Epithelial cell of esophagus (primary cell): ENCODE data around the gene TRIO.

ENCODE experiments used
- DNase-seq: peaks from one replicate; pipeline ENCODE4 v3.0.0; 2010; ENCODE audit warnings: low read depth
- H3K4me3 ChIP-seq: 2 replicates; pipeline ENCODE4 v1.5.1; 2011; ENCODE audit warnings: mild to moderate bottlenecking, low read length, control low read depth
- CTCF ChIP-seq: IDR thresholded peaks from 2 replicates; pipeline ENCODE4 v1.5.1; 2011; ENCODE audit warnings: low read depth, mild to moderate bottlenecking, low read length, control low read depth, inconsistent platforms; ENCODE audit not compliant: insufficient read depth; ENCODE audit errors: missing control alignments

Gene TRIO

GRCh38 chr5:14265570-14265969 is 122.4 kb downstream of the TRIO start:
- no peak for TF ChIP-seq CTCF
- H3K4me3 ChIP-seq = no peak overlapping the region
- peak; percentile 87 for DNase-seq

- no peak for TF ChIP-seq CTCF
- no peak for DNase-seq
- H3K4me3 ChIP-seq = no peak overlapping the region
Observed at GRCh38 chr5:14266171-14266570, 123.0 kb downstream of the TRIO start.

GRCh38 chr5:14266686-14267085 is 123.5 kb downstream of the TRIO start:
- TF ChIP-seq CTCF = no peak
- H3K4me3 ChIP-seq = no peak overlapping the region
- DNase-seq = no peak

GRCh38 chr5:14267166-14267838 is 124.2 kb downstream of the TRIO start:
- no peak for TF ChIP-seq CTCF
- no peak overlapping the region for H3K4me3 ChIP-seq
- DNase-seq = no peak

GRCh38 chr5:14267991-14268708 is 125.0 kb downstream of the TRIO start:
- H3K4me3 ChIP-seq = no peak overlapping the region
- peak; percentile 83 for DNase-seq
- TF ChIP-seq CTCF = no peak

GRCh38 chr5:14268738-14269137 is 125.6 kb downstream of the TRIO start:
- no peak for DNase-seq
- H3K4me3 ChIP-seq = no peak overlapping the region
- TF ChIP-seq CTCF = no peak
